ENCODE results near the gene SLC10A7.
"Not testable (repeated sequence)": the region's sequence is repeated elsewhere in the genome, so short reads cannot be mapped to it uniquely, and the experiment has no call there.

SLC10A7 gene

GRCh38 chr4:146369446-146369845 is 152.3 kb downstream of the SLC10A7 start:
- Histone ChIP-seq H3K9me3 (ENCODE audit: insufficient read depth, low read length) (no peaks in the 10 kb centered on the region), H3K27me3 (ENCODE audit: insufficient read depth, insufficient read length) (no peaks in the 10 kb centered on the region), H3K9ac (ENCODE audit: insufficient read length, low read depth) (no peak overlapping the region), H3K36me3 (ENCODE audit: insufficient read depth, insufficient read length, low read length) (no peaks in the 10 kb centered on the region), H3K4me1 (ENCODE audit: insufficient read depth, insufficient read length) (no peaks in the 10 kb centered on the region), H3K4me3 (ENCODE audit: insufficient read length, low read depth) (no peak overlapping the region)
- TF ChIP-seq ZNF274 (IDR thresholded peaks at IDR 0.05; ENCODE audit: low read depth, low read length) (no peak), SUZ12 (IDR thresholded peaks at IDR 0.05; ENCODE audit: extremely low read depth, insufficient read depth, insufficient read length) (no peak), YY1 (IDR thresholded peaks at IDR 0.05; ENCODE audit: insufficient read depth, insufficient read length) (no peak)
- DNase-seq (ENCODE audit: low read depth, low spot score): no peak

- no peaks in the 10 kb centered on the region for H3K9me3 ChIP-seq (ENCODE audit: insufficient read depth, low read length)
- TF ChIP-seq SUZ12 (IDR thresholded peaks at IDR 0.05; ENCODE audit: extremely low read depth, insufficient read depth, insufficient read length): no peak
- no peak for TF ChIP-seq ZNF274 (IDR thresholded peaks at IDR 0.05; ENCODE audit: low read depth, low read length)
- TF ChIP-seq YY1 (IDR thresholded peaks at IDR 0.05; ENCODE audit: insufficient read depth, insufficient read length): no peak
- H3K4me1 ChIP-seq (ENCODE audit: insufficient read depth, insufficient read length): no peaks in the 10 kb centered on the region
- H3K4me3 ChIP-seq (ENCODE audit: insufficient read length, low read depth): no peak overlapping the region
- no peaks in the 10 kb centered on the region for H3K36me3 ChIP-seq (ENCODE audit: insufficient read depth, insufficient read length, low read length)
- no peak overlapping the region for H3K9ac ChIP-seq (ENCODE audit: insufficient read length, low read depth)
- DNase-seq (ENCODE audit: low read depth, low spot score): no peak
- no peaks in the 10 kb centered on the region for H3K27me3 ChIP-seq (ENCODE audit: insufficient read depth, insufficient read length)
Observed at GRCh38 chr4:146368209-146368608, 153.5 kb downstream of the SLC10A7 start.

GRCh38 chr4:146367347-146367746 is 154.4 kb downstream of the SLC10A7 start:
- H3K9ac ChIP-seq (ENCODE audit: insufficient read length, low read depth): no peak overlapping the region
- DNase-seq (ENCODE audit: low read depth, low spot score): no peak

GRCh38 chr4:146359771-146360170 is 162.0 kb downstream of the SLC10A7 start:
- no peak for DNase-seq (ENCODE audit: low read depth, low spot score)
- Histone ChIP-seq H3K36me3 (ENCODE audit: insufficient read depth, insufficient read length, low read length) (no peaks in the 10 kb centered on the region), H3K9ac (ENCODE audit: insufficient read length, low read depth) (no peak overlapping the region), H3K9me3 (ENCODE audit: insufficient read depth, low read length) (no peaks in the 10 kb centered on the region; the same call in 1 of the 2 replicates), H3K4me3 (ENCODE audit: insufficient read length, low read depth) (no peak overlapping the region), H3K4me1 (ENCODE audit: insufficient read depth, insufficient read length) (no peaks in the 10 kb centered on the region), H3K27me3 (ENCODE audit: insufficient read depth, insufficient read length) (no peaks in the 10 kb centered on the region)
- TF ChIP-seq ZNF274 (IDR thresholded peaks at IDR 0.05; ENCODE audit: low read depth, low read length) (no peak), YY1 (IDR thresholded peaks at IDR 0.05; ENCODE audit: insufficient read depth, insufficient read length) (no peak), SUZ12 (IDR thresholded peaks at IDR 0.05; ENCODE audit: extremely low read depth, insufficient read depth, insufficient read length) (no peak)

More at GRCh38 chr4:146367347-146367746, 154.4 kb downstream of the SLC10A7 start:
- Histone ChIP-seq H3K4me1 (ENCODE audit: insufficient read depth, insufficient read length) (no peaks in the 10 kb centered on the region), H3K4me3 (ENCODE audit: insufficient read length, low read depth) (no peak overlapping the region), H3K9me3 (ENCODE audit: insufficient read depth, low read length) (no peaks in the 10 kb centered on the region), H3K36me3 (ENCODE audit: insufficient read depth, insufficient read length, low read length) (no peaks in the 10 kb centered on the region), H3K27me3 (ENCODE audit: insufficient read depth, insufficient read length) (no peaks in the 10 kb centered on the region)
- TF ChIP-seq ZNF274 (IDR thresholded peaks at IDR 0.05; ENCODE audit: low read depth, low read length) (no peak), SUZ12 (IDR thresholded peaks at IDR 0.05; ENCODE audit: extremely low read depth, insufficient read depth, insufficient read length) (no peak), YY1 (IDR thresholded peaks at IDR 0.05; ENCODE audit: insufficient read depth, insufficient read length) (no peak)

- H3K27me3 ChIP-seq (ENCODE audit: insufficient read depth, insufficient read length); H3K36me3 ChIP-seq (ENCODE audit: insufficient read depth, insufficient read length, low read length); H3K4me3 ChIP-seq (ENCODE audit: insufficient read length, low read depth); DNase-seq (ENCODE audit: low read depth, low spot score); H3K4me1 ChIP-seq (ENCODE audit: insufficient read depth, insufficient read length); H3K9ac ChIP-seq (ENCODE audit: insufficient read length, low read depth); H3K9me3 ChIP-seq (ENCODE audit: insufficient read depth, low read length): not testable (repeated sequence)
Observed at GRCh38 chr4:146350114-146350513, 171.6 kb downstream of the SLC10A7 start.

GRCh38 chr4:146349306-146349705 is 172.4 kb downstream of the SLC10A7 start:
- TF ChIP-seq YY1 (IDR thresholded peaks at IDR 0.05; ENCODE audit: insufficient read depth, insufficient read length) (no peak), ZNF274 (IDR thresholded peaks at IDR 0.05; ENCODE audit: low read depth, low read length) (no peak), SUZ12 (IDR thresholded peaks at IDR 0.05; ENCODE audit: extremely low read depth, insufficient read depth, insufficient read length) (no peak)
- Histone ChIP-seq H3K4me3 (ENCODE audit: insufficient read length, low read depth) (no peak overlapping the region), H3K9ac (ENCODE audit: insufficient read length, low read depth) (no peak overlapping the region), H3K4me1 (ENCODE audit: insufficient read depth, insufficient read length) (no peaks in the 10 kb centered on the region), H3K36me3 (ENCODE audit: insufficient read depth, insufficient read length, low read length) (no peaks in the 10 kb centered on the region), H3K9me3 (ENCODE audit: insufficient read depth, low read length) (no peaks in the 10 kb centered on the region), H3K27me3 (ENCODE audit: insufficient read depth, insufficient read length) (no peaks in the 10 kb centered on the region)
- DNase-seq (ENCODE audit: low read depth, low spot score): no peak

- DNase-seq (ENCODE audit: low read depth, low spot score): no peak
- no peaks in the 10 kb centered on the region for H3K27me3 ChIP-seq (ENCODE audit: insufficient read depth, insufficient read length)
- no peak overlapping the region for H3K4me3 ChIP-seq (ENCODE audit: insufficient read length, low read depth)
- no peak overlapping the region for H3K9ac ChIP-seq (ENCODE audit: insufficient read length, low read depth)
- no peak for TF ChIP-seq SUZ12 (IDR thresholded peaks at IDR 0.05; ENCODE audit: extremely low read depth, insufficient read depth, insufficient read length)
- no peak for TF ChIP-seq ZNF274 (IDR thresholded peaks at IDR 0.05; ENCODE audit: low read depth, low read length)
- no peak for TF ChIP-seq YY1 (IDR thresholded peaks at IDR 0.05; ENCODE audit: insufficient read depth, insufficient read length)
- no peaks in the 10 kb centered on the region for H3K36me3 ChIP-seq (ENCODE audit: insufficient read depth, insufficient read length, low read length)
- no peaks in the 10 kb centered on the region for H3K9me3 ChIP-seq (ENCODE audit: insufficient read depth, low read length)
- H3K4me1 ChIP-seq (ENCODE audit: insufficient read depth, insufficient read length): no peaks in the 10 kb centered on the region
Observed at GRCh38 chr4:146347822-146348221, 173.9 kb downstream of the SLC10A7 start.

- no peak for TF ChIP-seq YY1 (IDR thresholded peaks at IDR 0.05; ENCODE audit: insufficient read depth, insufficient read length)
- Histone ChIP-seq H3K4me1 (ENCODE audit: insufficient read depth, insufficient read length) (no peaks in the 10 kb centered on the region), H3K27me3 (ENCODE audit: insufficient read depth, insufficient read length) (no peaks in the 10 kb centered on the region), H3K9me3 (ENCODE audit: insufficient read depth, low read length) (no peaks in the 10 kb centered on the region), H3K4me3 (ENCODE audit: insufficient read length, low read depth) (no peak overlapping the region), H3K36me3 (ENCODE audit: insufficient read depth, insufficient read length, low read length) (no peaks in the 10 kb centered on the region), H3K9ac (ENCODE audit: insufficient read length, low read depth) (no peak overlapping the region)
- no peak for DNase-seq (ENCODE audit: low read depth, low spot score)
Observed at GRCh38 chr4:146346276-146346675, 175.5 kb downstream of the SLC10A7 start.
